ENCODE results near the gene MICAL3.

Gene MICAL3

DNA sequence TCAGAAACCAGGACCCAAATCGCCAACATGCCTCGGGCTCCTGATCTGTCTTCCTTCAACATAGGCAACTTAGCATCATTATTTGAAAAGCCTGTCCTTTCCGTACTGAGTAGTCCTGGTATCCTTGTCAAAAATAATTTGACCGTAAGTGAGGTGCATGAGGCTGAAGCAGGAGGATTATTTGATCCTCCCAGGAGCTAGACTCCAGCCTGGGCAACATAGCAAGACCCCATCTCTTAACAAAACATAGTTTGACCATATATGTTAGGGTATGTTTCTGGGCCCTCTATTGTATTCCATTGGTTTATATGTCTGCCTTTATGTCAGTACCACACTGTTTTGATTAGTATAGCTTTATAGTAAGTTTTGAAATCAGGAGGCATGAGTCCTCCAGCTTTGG, 112.5 kb downstream of the MICAL3 start:
- no peak for DNase-seq (ENCODE audit: low read depth in 1 of 2, low spot score in 1 of 2)
- Histone ChIP-seq H3K27ac (replicated peaks) (no peak overlapping the region), H3K27me3 (ENCODE audit: insufficient read depth, poor library complexity, severe bottlenecking) (no peaks in the 10 kb centered on the region), H3K4me3 (replicated peaks; ENCODE audit: insufficient read depth, low read length) (no peak overlapping the region)
- TF ChIP-seq GABPA (IDR thresholded peaks at IDR 0.05; ENCODE audit: low read depth) (no peak), SPI1 (IDR thresholded peaks at IDR 0.05; ENCODE audit: borderline replicate concordance, low read depth) (no peak)
- TF ChIP-seq, protein P1, sequence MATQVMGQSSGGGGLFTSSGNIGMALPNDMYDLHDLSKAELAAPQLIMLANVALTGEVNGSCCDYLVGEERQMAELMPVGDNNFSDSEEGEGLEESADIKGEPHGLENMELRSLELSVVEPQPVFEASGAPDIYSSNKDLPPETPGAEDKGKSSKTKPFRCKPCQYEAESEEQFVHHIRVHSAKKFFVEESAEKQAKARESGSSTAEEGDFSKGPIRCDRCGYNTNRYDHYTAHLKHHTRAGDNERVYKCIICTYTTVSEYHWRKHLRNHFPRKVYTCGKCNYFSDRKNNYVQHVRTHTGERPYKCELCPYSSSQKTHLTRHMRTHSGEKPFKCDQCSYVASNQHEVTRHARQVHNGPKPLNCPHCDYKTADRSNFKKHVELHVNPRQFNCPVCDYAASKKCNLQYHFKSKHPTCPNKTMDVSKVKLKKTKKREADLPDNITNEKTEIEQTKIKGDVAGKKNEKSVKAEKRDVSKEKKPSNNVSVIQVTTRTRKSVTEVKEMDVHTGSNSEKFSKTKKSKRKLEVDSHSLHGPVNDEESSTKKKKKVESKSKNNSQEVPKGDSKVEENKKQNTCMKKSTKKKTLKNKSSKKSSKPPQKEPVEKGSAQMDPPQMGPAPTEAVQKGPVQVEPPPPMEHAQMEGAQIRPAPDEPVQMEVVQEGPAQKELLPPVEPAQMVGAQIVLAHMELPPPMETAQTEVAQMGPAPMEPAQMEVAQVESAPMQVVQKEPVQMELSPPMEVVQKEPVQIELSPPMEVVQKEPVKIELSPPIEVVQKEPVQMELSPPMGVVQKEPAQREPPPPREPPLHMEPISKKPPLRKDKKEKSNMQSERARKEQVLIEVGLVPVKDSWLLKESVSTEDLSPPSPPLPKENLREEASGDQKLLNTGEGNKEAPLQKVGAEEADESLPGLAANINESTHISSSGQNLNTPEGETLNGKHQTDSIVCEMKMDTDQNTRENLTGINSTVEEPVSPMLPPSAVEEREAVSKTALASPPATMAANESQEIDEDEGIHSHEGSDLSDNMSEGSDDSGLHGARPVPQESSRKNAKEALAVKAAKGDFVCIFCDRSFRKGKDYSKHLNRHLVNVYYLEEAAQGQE (IDR thresholded peaks at IDR 0.05; ENCODE audit: insufficient replicate concordance, low read depth) = no peak
- TF ChIP-seq, protein P2, sequence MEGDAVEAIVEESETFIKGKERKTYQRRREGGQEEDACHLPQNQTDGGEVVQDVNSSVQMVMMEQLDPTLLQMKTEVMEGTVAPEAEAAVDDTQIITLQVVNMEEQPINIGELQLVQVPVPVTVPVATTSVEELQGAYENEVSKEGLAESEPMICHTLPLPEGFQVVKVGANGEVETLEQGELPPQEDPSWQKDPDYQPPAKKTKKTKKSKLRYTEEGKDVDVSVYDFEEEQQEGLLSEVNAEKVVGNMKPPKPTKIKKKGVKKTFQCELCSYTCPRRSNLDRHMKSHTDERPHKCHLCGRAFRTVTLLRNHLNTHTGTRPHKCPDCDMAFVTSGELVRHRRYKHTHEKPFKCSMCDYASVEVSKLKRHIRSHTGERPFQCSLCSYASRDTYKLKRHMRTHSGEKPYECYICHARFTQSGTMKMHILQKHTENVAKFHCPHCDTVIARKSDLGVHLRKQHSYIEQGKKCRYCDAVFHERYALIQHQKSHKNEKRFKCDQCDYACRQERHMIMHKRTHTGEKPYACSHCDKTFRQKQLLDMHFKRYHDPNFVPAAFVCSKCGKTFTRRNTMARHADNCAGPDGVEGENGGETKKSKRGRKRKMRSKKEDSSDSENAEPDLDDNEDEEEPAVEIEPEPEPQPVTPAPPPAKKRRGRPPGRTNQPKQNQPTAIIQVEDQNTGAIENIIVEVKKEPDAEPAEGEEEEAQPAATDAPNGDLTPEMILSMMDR (IDR thresholded peaks at IDR 0.05; ENCODE audit: insufficient read depth, low read length) = no peak

DNA sequence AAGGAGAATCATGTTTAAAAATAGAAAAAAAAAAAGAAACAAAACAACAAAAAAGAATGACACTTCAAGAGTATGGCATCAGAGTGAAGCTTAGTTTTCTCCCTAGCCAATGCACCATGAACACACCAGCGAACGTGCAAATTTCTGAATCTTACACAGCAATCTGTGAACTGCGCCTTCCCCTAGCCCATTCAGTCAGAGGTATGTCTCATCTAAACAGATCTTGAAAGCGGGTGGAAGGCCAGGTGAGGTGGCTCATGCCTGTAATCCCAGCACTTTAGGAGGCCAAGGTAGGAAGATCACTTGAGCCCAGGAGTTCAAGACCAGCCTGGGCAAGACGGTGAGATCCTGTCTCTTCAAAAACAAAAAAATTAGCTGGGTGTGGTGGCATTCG, 113.1 kb downstream of the MICAL3 start:
- TF ChIP-seq, protein P1 (IDR thresholded peaks at IDR 0.05; ENCODE audit: insufficient replicate concordance, low read depth) = no peak
- no peak for TF ChIP-seq SPI1 (IDR thresholded peaks at IDR 0.05; ENCODE audit: borderline replicate concordance, low read depth)
- Histone ChIP-seq H3K27me3 (ENCODE audit: insufficient read depth, poor library complexity, severe bottlenecking) (no peaks in the 10 kb centered on the region), H3K27ac (replicated peaks) (no peak overlapping the region), H3K4me3 (replicated peaks; ENCODE audit: insufficient read depth, low read length) (no peak overlapping the region)
- no peak for DNase-seq (ENCODE audit: low read depth in 1 of 2, low spot score in 1 of 2)

DNA sequence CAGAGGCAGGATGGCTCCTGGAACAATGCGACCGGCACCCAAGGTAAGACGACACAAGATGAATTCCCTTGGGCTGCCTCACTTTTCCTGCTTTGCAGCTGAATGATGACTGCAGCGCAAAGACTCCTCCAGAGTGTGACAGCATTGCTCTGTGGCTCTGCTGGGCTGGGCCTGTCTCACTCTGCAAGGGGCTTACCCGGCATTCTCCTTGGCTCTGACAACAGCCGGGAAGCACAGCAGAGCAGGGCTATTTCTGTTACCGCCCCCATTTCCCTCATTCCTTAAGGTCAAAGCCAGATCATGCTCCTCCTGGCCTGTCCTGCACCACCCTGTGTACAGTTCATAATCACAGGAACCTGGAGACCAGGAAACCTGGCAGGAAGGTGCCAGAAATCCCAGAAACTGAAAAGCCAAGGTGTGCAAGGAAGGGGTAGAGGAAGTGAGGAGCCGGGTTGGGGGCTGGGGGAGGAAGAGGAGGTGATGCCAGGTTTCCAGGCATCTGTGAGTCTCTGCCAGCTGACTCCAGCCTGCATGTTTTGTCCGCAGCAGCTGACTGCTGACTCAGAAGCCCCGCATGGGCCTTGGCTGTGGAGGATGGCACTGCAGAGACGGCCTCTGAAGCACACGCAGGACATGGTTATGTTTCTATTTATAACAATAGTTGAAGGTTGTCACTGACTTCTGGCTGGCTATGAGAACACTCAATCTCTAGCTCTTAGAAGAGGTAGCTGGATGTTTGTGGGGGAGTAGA, 113.6 kb downstream of the MICAL3 start:
- H3K27me3 ChIP-seq (ENCODE audit: insufficient read depth, poor library complexity, severe bottlenecking) = no peaks in the 10 kb centered on the region
- TF ChIP-seq GABPA (IDR thresholded peaks at IDR 0.05; ENCODE audit: low read depth) = no peak
- H3K27ac ChIP-seq (replicated peaks) = no peak overlapping the region
- no peak for DNase-seq (ENCODE audit: low read depth in 1 of 2, low spot score in 1 of 2)
- no peak overlapping the region for H3K4me3 ChIP-seq (replicated peaks; ENCODE audit: insufficient read depth, low read length)

DNA sequence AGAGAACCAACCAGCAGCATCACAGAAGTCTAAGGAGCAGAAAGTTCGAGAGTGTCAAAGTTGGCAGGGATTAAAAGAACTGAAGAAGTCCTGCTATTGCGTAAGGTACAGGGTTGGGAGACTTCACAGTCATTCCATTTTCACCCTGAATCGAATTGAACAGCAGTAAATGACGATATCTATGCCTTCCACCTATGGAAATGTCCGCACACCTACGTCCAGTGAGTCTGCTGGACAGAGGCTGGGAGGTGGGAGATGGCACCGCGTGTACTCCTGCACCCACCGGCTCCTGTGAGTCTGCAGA, 116.7 kb downstream of the MICAL3 start:
- H3K27ac ChIP-seq (replicated peaks) = no peak overlapping the region
- no peak for DNase-seq (ENCODE audit: low read depth in 1 of 2, low spot score in 1 of 2)
- TF ChIP-seq, protein P2 (IDR thresholded peaks at IDR 0.05; ENCODE audit: insufficient read depth, low read length) = no peak
- TF ChIP-seq, protein P1 (IDR thresholded peaks at IDR 0.05; ENCODE audit: insufficient replicate concordance, low read depth) = no peak
- TF ChIP-seq POLR2AphosphoS5 (IDR thresholded peaks at IDR 0.05; ENCODE audit: low read depth) = no peak
- TF ChIP-seq SPI1 (IDR thresholded peaks at IDR 0.05; ENCODE audit: borderline replicate concordance, low read depth) = no peak
- TF ChIP-seq GABPA (IDR thresholded peaks at IDR 0.05; ENCODE audit: low read depth) = no peak
- no peak overlapping the region for H3K4me3 ChIP-seq (replicated peaks; ENCODE audit: insufficient read depth, low read length)
- H3K27me3 ChIP-seq (ENCODE audit: insufficient read depth, poor library complexity, severe bottlenecking) = no peaks in the 10 kb centered on the region
